B cell (primary cell): ENCODE data around the gene SERPINB12. TPM values are rescaled to one million over a fixed set of nuclear protein-coding genes. Genes with fewer than 3 reads are reported as not detected.

ENCODE experiments used
- ATAC-seq: fragments of 200-7000 bp; cut with Tn5 transposase; one replicate; pipeline ENCODE4 v1.10.0; 2021; ENCODE audit warnings: low read depth, mild to moderate bottlenecking, moderate number of reproducible peaks, moderate library complexity
- CTCF ChIA-PET: fragments of 350-600 bp; sonication (Branson Sonifier 250); formaldehyde crosslinking; loops from one replicate; lab custom pipeline; 2021; ENCODE audit warnings: antibody characterized with exemption, inconsistent platforms; lab: Charles Lee
- POLR2A ChIA-PET: fragments of 350-600 bp; sonication (Branson Sonifier 250); formaldehyde crosslinking; loops from one replicate; lab custom pipeline; 2021; ENCODE audit warnings: antibody characterized with exemption; lab: Charles Lee
- DNase-seq: peaks from one replicate; pipeline ENCODE4 v3.0.0; 2013
- H2AFZ ChIP-seq: 2 replicates; pipeline ENCODE4 v1.6.1; 2012; ENCODE audit warnings: mild to moderate bottlenecking, low read depth, low read length; ENCODE audit not compliant: insufficient read depth, poor library complexity, severe bottlenecking
- H3K27ac ChIP-seq, 2 donors: 1 replicate in 1 of 2; 2 replicates in 1 of 2; pipeline ENCODE4 v1.5.1; 2012 to 2013; ENCODE audit warnings: low read length in 2 of 2, mild to moderate bottlenecking in 2 of 2, moderate library complexity in 1 of 2
- H3K27me3 ChIP-seq, 4 experiments: fragments of 200-600 bp in 1 of 4; sonication (generic) in 1 of 4; replicated peaks in 1 of 4; 1 replicate in 2 of 4; 2 replicates in 2 of 4; pipeline versions ENCODE4 v1.6.1 to v1.7.0; 2013 to 2016; ENCODE audit warnings: low read length in 3 of 4, mild to moderate bottlenecking in 2 of 4, mixed read lengths in 1 of 4, moderate library complexity in 1 of 4; ENCODE audit not compliant: insufficient read depth in 4 of 4, control insufficient read depth in 3 of 4; ENCODE audit errors: control extremely low read depth in 1 of 4
- H3K36me3 ChIP-seq, 2 experiments: replicated peaks in 1 of 2; 1 replicate in 1 of 2; 2 replicates in 1 of 2; pipeline versions ENCODE4 v1.6.1 to v1.7.1; 2013; ENCODE audit warnings: low read length in 1 of 2; ENCODE audit not compliant: insufficient read depth in 2 of 2, control insufficient read depth in 1 of 2; ENCODE audit errors: control extremely low read depth in 1 of 2, extremely low read depth in 1 of 2
- H3K4me1 ChIP-seq, 2 donors: fragments of 200-600 bp in 1 of 2; sonication (generic) in 1 of 2; 1 replicate in 1 of 2; 2 replicates in 1 of 2; pipeline versions ENCODE4 v1.5.1 to v1.6.1; 2013 to 2017; ENCODE audit warnings: low read length in 2 of 2; ENCODE audit not compliant: control insufficient read depth in 2 of 2, insufficient read depth in 2 of 2
- H3K4me2 ChIP-seq: replicated peaks from 2 replicates; pipeline ENCODE3; 2012; ENCODE audit warnings: mild to moderate bottlenecking, low read depth, low read length; ENCODE audit not compliant: poor library complexity, severe bottlenecking
- H3K4me3 ChIP-seq, 5 experiments: fragments of 200-600 bp in 1 of 5; sonication (generic) in 1 of 5; 1 replicate in 3 of 5; 2 replicates in 2 of 5; pipeline versions ENCODE4 v1.5.1 to v1.7.0; 2011 to 2016; ENCODE audit warnings: low read length in 4 of 5, mild to moderate bottlenecking in 4 of 5, low read depth in 2 of 5, control low read depth in 1 of 5, moderate library complexity in 1 of 5; ENCODE audit not compliant: insufficient read depth in 1 of 5; ENCODE audit errors: control extremely low read depth in 1 of 5, extremely low read depth in 1 of 5
- H3K79me2 ChIP-seq: fragments of 200-600 bp; sonication (generic); one replicate; pipeline ENCODE4 v1.6.0; 2016; ENCODE audit warnings: low read length; ENCODE audit not compliant: control insufficient read depth, insufficient read depth
- H3K9ac ChIP-seq: fragments of 200-600 bp; sonication (generic); 2 replicates; pipeline ENCODE4 v1.6.1; 2017; ENCODE audit warnings: mild to moderate bottlenecking, low read length, moderate library complexity
- H3K9me3 ChIP-seq, 3 donors: one replicate each; pipeline versions ENCODE4 v1.6.1 to v1.7.1; 2013; ENCODE audit warnings: low read length in 2 of 3; ENCODE audit not compliant: control insufficient read depth in 2 of 3, insufficient read depth in 1 of 3; ENCODE audit errors: control extremely low read depth in 1 of 3
- H4K20me1 ChIP-seq: 2 replicates; pipeline ENCODE4 v1.6.0; 2012; ENCODE audit warnings: mild to moderate bottlenecking, low read length; ENCODE audit not compliant: insufficient read depth, control insufficient read depth, poor library complexity, severe bottlenecking
- H3K27ac Mint-ChIP-seq: one replicate; pipeline ENCODE4 v1.8.0; 2021; ENCODE audit warnings: mixed read lengths
- H3K27me3 Mint-ChIP-seq: one replicate; pipeline ENCODE4 v1.8.0; 2021; ENCODE audit warnings: mixed read lengths
- H3K4me1 Mint-ChIP-seq: one replicate; pipeline ENCODE4 v1.8.0; 2021; ENCODE audit warnings: mixed read lengths
- H3K4me3 Mint-ChIP-seq: one replicate; pipeline ENCODE4 v1.8.0; 2021; ENCODE audit warnings: mixed read lengths
- H3K9me3 Mint-ChIP-seq: one replicate; pipeline ENCODE4 v1.8.0; 2022; ENCODE audit warnings: mixed read lengths; ENCODE audit not compliant: insufficient read depth
- CTCF ChIP-seq: fragments of 200-600 bp; IDR thresholded peaks from one replicate; pipeline ENCODE4 v1.8.0; 2022; ENCODE audit warnings: antibody characterized with exemption, mild to moderate bottlenecking
- EZH2 ChIP-seq: IDR thresholded peaks from 2 replicates; pipeline ENCODE4 v1.6.1; 2012; ENCODE audit warnings: borderline replicate concordance, low read depth, mild to moderate bottlenecking, moderate library complexity, low read length; ENCODE audit not compliant: insufficient read depth, poor library complexity, severe bottlenecking
- whole genome bisulfite sequencing: methylation state at CpG from one replicate; pipeline ENCODE4 v1.1.5; 2013; ENCODE audit warnings: missing lambda C conversion rate; ENCODE audit not compliant: insufficient coverage; 5-methylcytosine and 5-hydroxymethylcytosine counted together
- intact Hi-C: fragments of 100-400 bp; cut with micrococcal nuclease; formaldehyde crosslinking; loops from one replicate; pipeline ENCODE4 v1.10.0; 2022
- polyA plus RNA-seq: library from polyadenylated mRNA; depleted of rRNA; stranded (reverse); fragments of >200 nt; gene quantifications from 2 replicates; pipeline ENCODE4 v1.2.3, GENCODE V29; 2012
- total RNA-seq, 2 donors: library from RNA; stranded (reverse); fragments of 120-200 nt in 1 of 2; gene quantifications; 1 replicate in 1 of 2; 2 replicates in 1 of 2; pipeline versions ENCODE4 v1.2.3 to v1.2.4, GENCODE V29; 2013 to 2022

The SERPINB12 gene
- total and polyA plus RNA-seq, 2 donors (not counting 1 experiment from before 2014, with no cell fraction given) = not detected

- no peaks in the 10 kb centered on the region for H3K4me1 Mint-ChIP-seq
- Histone ChIP-seq H4K20me1 (no peaks in the 10 kb centered on the region), H3K79me2 (no peaks in the 10 kb centered on the region), H3K9ac (no peak overlapping the region), H3K4me2 (no peak overlapping the region), H3K4me1 (peaks cover 0 to 4% of the 10 kb centered on the region in 2 donors), H2AFZ (no peak overlapping the region), H3K36me3 (no peaks in the 10 kb centered on the region), H3K27ac (no peak overlapping the region), H3K27me3 (no peaks in the 10 kb centered on the region), H3K4me3 (no peak overlapping the region), H3K9me3 (no peaks in the 10 kb centered on the region)
- ATAC-seq (no peak), DNase-seq (no peak)
- TF ChIP-seq CTCF = no peak
- TF ChIP-seq EZH2 = no peak
- no peaks in the 10 kb centered on the region for H3K9me3 Mint-ChIP-seq
- no peak overlapping the region for H3K27ac Mint-ChIP-seq
- WGBS = 84% methylated on average over 3 of the region's 3 CpGs
- H3K27me3 Mint-ChIP-seq = peaks cover 26% of the 10 kb centered on the region
- intact Hi-C loops = no loop called here
- ChIA-PET CTCF (interaction anchor here (3.2 to 6.4 kb wide), 3 partner anchors 12 to 475 kb away, joined by 32 to 64 read pairs (median 47); no protein-coding TSS in a partner anchor), POLR2A (no interaction called here)
- H3K4me3 Mint-ChIP-seq = no peak overlapping the region
Observed at GRCh38 chr18:63520053-63520685, 22.0 kb upstream of the SERPINB12 start.

DNA sequence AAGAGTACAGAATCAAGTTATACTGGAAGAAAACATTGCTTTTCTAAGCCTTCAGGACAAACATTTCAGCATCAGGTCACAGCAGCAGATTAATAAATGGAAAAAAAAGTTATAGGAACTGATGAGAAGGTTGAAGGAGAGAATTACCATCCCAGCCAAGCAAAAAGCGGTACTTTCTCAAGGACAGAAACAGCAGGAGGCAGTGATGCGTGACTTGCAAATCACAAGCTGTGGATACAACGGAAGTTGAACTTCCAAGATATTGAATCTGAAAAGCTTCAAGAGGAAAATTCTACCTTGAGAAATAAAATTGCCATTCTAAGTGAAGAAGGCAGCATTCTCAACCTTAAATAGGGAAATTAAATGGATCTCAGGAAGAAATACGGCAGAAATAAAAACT lies 18.5 kb upstream of the SERPINB12 start:
- no CpG with 5 or more reads among the region's 4 CpGs for WGBS
- DNase-seq (no peak), ATAC-seq (no peak)
- Histone ChIP-seq H2AFZ (no peak overlapping the region), H3K27me3 (no peaks in the 10 kb centered on the region), H3K9me3 (peaks cover 0 to 2% (median 0%) of the 10 kb centered on the region in 3 donors), H3K4me2 (no peak overlapping the region), H3K27ac (no peak overlapping the region), H3K4me1 (no peaks in the 10 kb centered on the region), H3K36me3 (no peaks in the 10 kb centered on the region), H3K4me3 (no peak overlapping the region), H3K9ac (no peak overlapping the region), H4K20me1 (no peaks in the 10 kb centered on the region), H3K79me2 (no peaks in the 10 kb centered on the region)
- intact Hi-C loops = no loop called here
- Mint-ChIP-seq H3K27ac (no peak overlapping the region), H3K9me3 (no peaks in the 10 kb centered on the region), H3K4me1 (no peaks in the 10 kb centered on the region), H3K4me3 (no peak overlapping the region), H3K27me3 (peaks cover 26% of the 10 kb centered on the region)
- ChIA-PET CTCF (no interaction called here), POLR2A (no interaction called here)
- no peak for TF ChIP-seq EZH2
- no peak for TF ChIP-seq CTCF
